PC-9 (cell line): ENCODE data around the gene CABLES2. TPM values are rescaled to one million over a fixed set of nuclear protein-coding genes. Genes with fewer than 3 reads are reported as not detected.

Source experiments
- BruUV-seq: library from RNA; stranded (reverse); fragments of 400-500 nt; replicated peaks from 2 replicates; lab custom pipeline; 2021; lab: Mats Ljungman, UMichigan
- CTCF ChIA-PET: fragments of 300-600 bp; sonication (Branson Sonifier 250); formaldehyde crosslinking; loops from one replicate; lab custom pipeline; 2022; ENCODE audit warnings: antibody characterized with exemption; lab: Charles Lee
- POLR2A ChIA-PET: fragments of 300-600 bp; sonication (Branson Sonifier 250); formaldehyde crosslinking; loops from one replicate; lab custom pipeline; 2022; ENCODE audit warnings: antibody characterized with exemption; ENCODE audit not compliant: unreplicated experiment; lab: Charles Lee
- DNase-seq, 2 experiments: peaks; one replicate each; pipeline versions ENCODE4 v3.0.0 to v3.0.0-alpha.2; 2015 to 2022; ENCODE audit warnings: mixed read lengths in 1 of 2
- H2AFZ ChIP-seq: fragments of 200-600 bp; sonication (generic); 2 replicates; pipeline ENCODE4 v1.8.1; 2017; ENCODE audit warnings: antibody characterized with exemption
- H3F3A ChIP-seq: fragments of 200-600 bp; sonication (generic); 2 replicates; pipeline ENCODE4 v1.8.1; 2017; ENCODE audit warnings: antibody characterized with exemption, mild to moderate bottlenecking, low read depth; ENCODE audit not compliant: insufficient read depth
- H3K27ac ChIP-seq: fragments of 200-600 bp; sonication (generic); 2 replicates; pipeline ENCODE4 v1.6.1; 2016; ENCODE audit warnings: mixed run types
- H3K27me3 ChIP-seq: fragments of 200-600 bp; sonication (generic); 2 replicates; pipeline ENCODE4 v1.6.1; 2016; ENCODE audit warnings: low read depth, mixed run types; ENCODE audit not compliant: insufficient read depth
- H3K36me3 ChIP-seq: fragments of 200-600 bp; sonication (generic); 2 replicates; pipeline ENCODE4 v1.6.1; 2016; ENCODE audit warnings: low read depth, mixed run types
- H3K4me1 ChIP-seq: fragments of 200-600 bp; sonication (generic); replicated peaks from 2 replicates; pipeline ENCODE4 v1.6.1; 2016; ENCODE audit warnings: mixed run types; ENCODE audit not compliant: insufficient read depth
- H3K4me2 ChIP-seq: fragments of 200-600 bp; sonication (generic); 2 replicates; pipeline ENCODE4 v1.6.1; 2017; ENCODE audit warnings: mixed run types
- H3K4me3 ChIP-seq: fragments of 200-600 bp; sonication (generic); 2 replicates; pipeline ENCODE4 v1.6.1; 2016; ENCODE audit warnings: mixed run types
- H3K79me2 ChIP-seq: fragments of 200-600 bp; sonication (generic); 2 replicates; pipeline ENCODE4 v1.6.1; 2017; ENCODE audit warnings: low read depth, mixed run types
- H3K9me2 ChIP-seq: fragments of 200-600 bp; sonication (generic); 2 replicates; pipeline ENCODE4 v1.8.1; 2017; ENCODE audit warnings: mild to moderate bottlenecking; ENCODE audit not compliant: insufficient read depth
- H3K9me3 ChIP-seq: fragments of 200-600 bp; sonication (generic); 2 replicates; pipeline ENCODE4 v1.8.1; 2016; ENCODE audit warnings: low read depth; ENCODE audit not compliant: insufficient read depth
- H4K20me1 ChIP-seq: fragments of 200-600 bp; sonication (generic); 2 replicates; pipeline ENCODE4 v1.8.1; 2017; ENCODE audit not compliant: insufficient read depth
- CTCF ChIP-seq: fragments of 200-600 bp; sonication (generic); conservative IDR thresholded peaks from 2 replicates; pipeline ENCODE4 v1.6.1; 2017; ENCODE audit warnings: mixed run types, antibody characterized with exemption, mild to moderate bottlenecking, moderate library complexity
- EZH2 ChIP-seq: fragments of 200-600 bp; sonication (generic); IDR thresholded peaks from 2 replicates; pipeline ENCODE4 v1.8.0; 2017; ENCODE audit warnings: antibody characterized with exemption, low read depth
- intact Hi-C: fragments of 100-400 bp; cut with micrococcal nuclease; formaldehyde crosslinking; loops from one replicate; pipeline ENCODE4 v1.10.0; 2022; ENCODE audit not compliant: unreplicated experiment
- total RNA-seq: library from RNA; stranded (reverse); gene quantifications from 2 replicates; pipeline ENCODE4 v1.2.3, GENCODE V29; 2021

CABLES2 gene
- total RNA-seq, 1 experiment from 2014 or later = 14.1 TPM

- Histone ChIP-seq H3K27ac (no peak overlapping the region), H2AFZ (no peak overlapping the region), H3F3A (peaks cover 17% of the 10 kb centered on the region; the same call in 1 of the 2 replicates), H3K9me3 (no peaks in the 10 kb centered on the region), H3K79me2 (no peaks in the 10 kb centered on the region; the same call in 1 of the 2 replicates), H3K36me3 (no peaks in the 10 kb centered on the region), H3K4me3 (no peak overlapping the region), H4K20me1 (0 out of 2 replicates have a peak, but pooled peaks cover 1% of the 10 kb centered on the region), H3K4me2 (peak overlapping the region; percentile 85), H3K9me2 (no peaks in the 10 kb centered on the region), H3K27me3 (0 out of 2 replicates have a peak, but pooled peaks cover 3% of the 10 kb centered on the region), H3K4me1 (peaks cover 38% of the 10 kb centered on the region)
- intact Hi-C loops = loop anchor here (5.0 kb wide), 2 partner anchors 194 to 364 kb away; no protein-coding TSS in a partner anchor
- TF ChIP-seq EZH2 (no peak), CTCF (no peak)
- no TSS peak for BruUV-seq
- POLR2A ChIA-PET = interaction anchor here (0.6 kb wide), 1 partner anchor 216 kb away, joined by 3 read pairs; no protein-coding TSS in a partner anchor
- CTCF ChIA-PET = no interaction called here
- no peak for DNase-seq
These were observed 21.6 kb upstream of the CABLES2 start for GRCh38 chr20:62428396-62429295.

GRCh38 chr20:62428002-62428372 lies 20.9 kb upstream of the CABLES2 start:
- no peaks in the 10 kb centered on the region for H3K9me3 ChIP-seq
- no peak overlapping the region for H3K4me3 ChIP-seq
- no peaks in the 10 kb centered on the region for H3K9me2 ChIP-seq
- H4K20me1 ChIP-seq = 0 out of 2 replicates have a peak, but pooled peaks cover 3% of the 10 kb centered on the region
- ChIA-PET CTCF (no interaction called here), POLR2A (interaction anchor here (0.6 kb wide), 1 partner anchor 216 kb away, joined by 3 read pairs; no protein-coding TSS in a partner anchor)
- H2AFZ ChIP-seq = no peak overlapping the region
- BruUV-seq = no TSS peak
- peaks cover 38% of the 10 kb centered on the region for H3K4me1 ChIP-seq
- peak overlapping the region; percentile 45; the same call in 1 of the 2 replicates for H3K27ac ChIP-seq
- no peak for TF ChIP-seq CTCF
- no peak for TF ChIP-seq EZH2
- no peak for DNase-seq
- intact Hi-C loops = loop anchor here (5.0 kb wide), 2 partner anchors 194 to 364 kb away; no protein-coding TSS in a partner anchor
- peak overlapping the region; percentile 85 for H3K4me2 ChIP-seq
- no peaks in the 10 kb centered on the region; the same call in 1 of the 2 replicates for H3K79me2 ChIP-seq
- H3K36me3 ChIP-seq = no peaks in the 10 kb centered on the region
- peaks cover 17% of the 10 kb centered on the region; the same call in 1 of the 2 replicates for H3F3A ChIP-seq
- no peaks in the 10 kb centered on the region for H3K27me3 ChIP-seq

GRCh38 chr20:62427172-62428001 lies 20.3 kb upstream of the CABLES2 start, which contains the start of gene RBBP8NL:
RBBP8NL (minus strand) TSS chr20:62427539; CDS start chr20:62419647, 7,892 bp downstream.
- peaks cover 38% of the 10 kb centered on the region for H3K4me1 ChIP-seq
- TF ChIP-seq EZH2 = no peak
- peak; percentile 60 for TF ChIP-seq CTCF
- peaks cover 17% of the 10 kb centered on the region; the same call in 1 of the 2 replicates for H3F3A ChIP-seq
- peak within 1 kb of the TSS; percentile 64 for H3K4me3 ChIP-seq
- no peaks in the 10 kb centered on the region for H3K36me3 ChIP-seq
- H4K20me1 ChIP-seq = 0 out of 2 replicates have a peak, but pooled peaks cover 3% of the 10 kb centered on the region
- intact Hi-C loops = loop anchor here (1.0 to 5.0 kb wide), 4 partner anchors 55 to 365 kb away; no protein-coding TSS in a partner anchor
- no peaks in the 10 kb centered on the region for H3K9me3 ChIP-seq
- no peaks in the 10 kb centered on the region for H3K9me2 ChIP-seq
- no peaks in the 10 kb centered on the region for H3K27me3 ChIP-seq
- peak within 1 kb of the TSS; percentile 70 for H2AFZ ChIP-seq
- ChIA-PET CTCF (interaction anchor here (0.5 to 1.0 kb wide), 3 partner anchors 17 to 616 kb away, joined by 3 to 5 read pairs (median 4); no protein-coding TSS in a partner anchor), POLR2A (interaction anchor here (0.6 kb wide), 2 partner anchors 215 to 217 kb away, joined by 3 read pairs; no protein-coding TSS in a partner anchor)
- no TSS peak for BruUV-seq
- peak; percentile 97 to 98 for DNase-seq
- H3K4me2 ChIP-seq = peak within 1 kb of the TSS; percentile 85
- H3K27ac ChIP-seq = peak within 1 kb of the TSS; percentile 45
- H3K79me2 ChIP-seq = no peaks in the 10 kb centered on the region; the same call in 1 of the 2 replicates
